ENCODE measurements around the gene CYP46A1. TPM values are rescaled to one million over a fixed set of nuclear protein-coding genes. Genes with fewer than 3 reads are reported as not detected.

The CYP46A1 gene
- total RNA-seq, 1 donor from 2014 or later = 1.9 TPM

GRCh38 chr14:99706107-99706900, 22.2 kb downstream of the CYP46A1 start:
- Mint-ChIP-seq H3K4me3 (no peak overlapping the region), H3K27me3 (ENCODE audit: low read depth) (peaks cover 2% of the 10 kb centered on the region), H3K4me1 (no peaks in the 10 kb centered on the region), H3K9me3 (peaks cover 22% of the 10 kb centered on the region), H3K36me3 (peaks cover 17% of the 10 kb centered on the region), H3K27ac (no peak overlapping the region)
- DNase-seq (ENCODE audit: low spot score in 2 of 2, unreplicated experiment in 2 of 2) = peak in 1 of 2 experiments; percentile 20
- TF ChIP-seq, protein P1, sequence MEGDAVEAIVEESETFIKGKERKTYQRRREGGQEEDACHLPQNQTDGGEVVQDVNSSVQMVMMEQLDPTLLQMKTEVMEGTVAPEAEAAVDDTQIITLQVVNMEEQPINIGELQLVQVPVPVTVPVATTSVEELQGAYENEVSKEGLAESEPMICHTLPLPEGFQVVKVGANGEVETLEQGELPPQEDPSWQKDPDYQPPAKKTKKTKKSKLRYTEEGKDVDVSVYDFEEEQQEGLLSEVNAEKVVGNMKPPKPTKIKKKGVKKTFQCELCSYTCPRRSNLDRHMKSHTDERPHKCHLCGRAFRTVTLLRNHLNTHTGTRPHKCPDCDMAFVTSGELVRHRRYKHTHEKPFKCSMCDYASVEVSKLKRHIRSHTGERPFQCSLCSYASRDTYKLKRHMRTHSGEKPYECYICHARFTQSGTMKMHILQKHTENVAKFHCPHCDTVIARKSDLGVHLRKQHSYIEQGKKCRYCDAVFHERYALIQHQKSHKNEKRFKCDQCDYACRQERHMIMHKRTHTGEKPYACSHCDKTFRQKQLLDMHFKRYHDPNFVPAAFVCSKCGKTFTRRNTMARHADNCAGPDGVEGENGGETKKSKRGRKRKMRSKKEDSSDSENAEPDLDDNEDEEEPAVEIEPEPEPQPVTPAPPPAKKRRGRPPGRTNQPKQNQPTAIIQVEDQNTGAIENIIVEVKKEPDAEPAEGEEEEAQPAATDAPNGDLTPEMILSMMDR (IDR thresholded peaks at IDR 0.05; ENCODE audit: unreplicated experiment) = no peak

GRCh38 chr14:99707420-99707819, 23.3 kb downstream of the CYP46A1 start:
- Mint-ChIP-seq H3K27ac (no peak overlapping the region), H3K9me3 (peaks cover 18% of the 10 kb centered on the region), H3K27me3 (ENCODE audit: low read depth) (peaks cover 2% of the 10 kb centered on the region), H3K4me1 (no peaks in the 10 kb centered on the region), H3K36me3 (peaks cover 15% of the 10 kb centered on the region), H3K4me3 (no peak overlapping the region)
- peak in 1 of 2 experiments; percentile 29 for DNase-seq (ENCODE audit: low spot score in 2 of 2, unreplicated experiment in 2 of 2)
- TF ChIP-seq, protein P1 (IDR thresholded peaks at IDR 0.05; ENCODE audit: unreplicated experiment) = no peak

GRCh38 chr14:99707921-99708320, 23.8 kb downstream of the CYP46A1 start:
- Mint-ChIP-seq H3K4me3 (no peak overlapping the region), H3K9me3 (peaks cover 15% of the 10 kb centered on the region), H3K27me3 (ENCODE audit: low read depth) (peaks cover 2% of the 10 kb centered on the region), H3K4me1 (no peaks in the 10 kb centered on the region), H3K36me3 (peaks cover 15% of the 10 kb centered on the region), H3K27ac (no peak overlapping the region)
- TF ChIP-seq, protein P1 (IDR thresholded peaks at IDR 0.05; ENCODE audit: unreplicated experiment) = no peak
- DNase-seq (ENCODE audit: low spot score in 2 of 2, unreplicated experiment in 2 of 2) = peak in 1 of 2 experiments; percentile 31

GRCh38 chr14:99708449-99708848, 24.4 kb downstream of the CYP46A1 start:
- H3K27ac Mint-ChIP-seq = no peak overlapping the region
- H3K4me1 Mint-ChIP-seq = no peaks in the 10 kb centered on the region
- H3K4me3 Mint-ChIP-seq = no peak overlapping the region
- TF ChIP-seq, protein P1 (IDR thresholded peaks at IDR 0.05; ENCODE audit: unreplicated experiment) = no peak
- peaks cover 10% of the 10 kb centered on the region for H3K9me3 Mint-ChIP-seq
- DNase-seq (ENCODE audit: low spot score in 2 of 2, unreplicated experiment in 2 of 2) = peak in 1 of 2 experiments; percentile 10
- H3K27me3 Mint-ChIP-seq (ENCODE audit: low read depth) = peaks cover 2% of the 10 kb centered on the region
- H3K36me3 Mint-ChIP-seq = peaks cover 9% of the 10 kb centered on the region

DNA sequence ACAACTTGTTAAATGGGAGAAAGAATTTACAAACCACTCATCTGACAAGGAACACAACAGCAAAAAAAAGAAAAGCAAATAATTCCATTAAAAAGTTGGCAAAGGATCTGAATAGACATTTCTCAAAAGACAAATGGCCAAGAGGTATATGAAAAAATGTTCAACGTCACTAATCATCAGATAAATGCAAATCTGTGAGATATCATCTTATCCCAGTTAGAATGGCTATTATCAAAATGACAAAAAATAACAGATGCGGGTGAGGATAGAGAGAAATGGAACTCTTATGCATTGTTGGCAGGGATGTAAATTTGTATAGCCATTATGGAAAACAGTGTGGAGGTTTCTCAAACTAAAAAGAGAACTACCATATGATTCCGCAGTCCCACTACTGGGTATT, 29.9 kb downstream of the CYP46A1 start:
- H3K4me1 Mint-ChIP-seq = no peaks in the 10 kb centered on the region
- no peak overlapping the region for H3K27ac Mint-ChIP-seq
- H3K27me3 Mint-ChIP-seq (ENCODE audit: low read depth) = peaks cover 10% of the 10 kb centered on the region
- no peak overlapping the region for H3K4me3 Mint-ChIP-seq
- H3K9me3 Mint-ChIP-seq = peaks cover 4% of the 10 kb centered on the region
- TF ChIP-seq, protein P1 (IDR thresholded peaks at IDR 0.05; ENCODE audit: unreplicated experiment) = no peak
- no peak for DNase-seq (ENCODE audit: low spot score in 2 of 2, unreplicated experiment in 2 of 2)
- H3K36me3 Mint-ChIP-seq = peaks cover 1% of the 10 kb centered on the region
